Neural cell (in vitro differentiated cells): ENCODE results near the gene BIK. TPM values are rescaled to one million over a fixed set of nuclear protein-coding genes. Genes with fewer than 3 reads are reported as not detected.

Source experiments
- H2AFZ ChIP-seq: fragments of 200-600, 300-800 bp; sonication (generic), shearing (Covaris generic); 2 replicates; pipeline ENCODE4 v1.6.0; 2014; ENCODE audit warnings: low read depth, mild to moderate bottlenecking, antibody characterized with exemption, low read length, moderate library complexity
- H3F3A ChIP-seq: fragments of 200-600 bp; shearing (Covaris generic); 2 replicates; pipeline ENCODE4 v1.6.1; 2016; ENCODE audit warnings: mild to moderate bottlenecking, moderate library complexity, mixed read lengths, antibody characterized with exemption, low read length; ENCODE audit not compliant: insufficient read depth, poor library complexity, severe bottlenecking
- H3K27ac ChIP-seq: fragments of 200-600, 300-800 bp; sonication (generic), shearing (Covaris generic); 2 replicates; pipeline ENCODE4 v1.5.1; 2014; ENCODE audit warnings: mild to moderate bottlenecking, low read length, moderate library complexity
- H3K27me3 ChIP-seq: fragments of 300-800, 200-600 bp; sonication (generic), shearing (Covaris generic); 2 replicates; pipeline ENCODE4 v1.6.0; 2014; ENCODE audit warnings: mild to moderate bottlenecking, low read depth, low read length, moderate library complexity; ENCODE audit not compliant: insufficient read depth
- H3K36me3 ChIP-seq: fragments of 300-800, 200-600 bp; sonication (generic), shearing (Covaris generic); 2 replicates; pipeline ENCODE4 v1.5.1; 2014; ENCODE audit warnings: mild to moderate bottlenecking, antibody characterized with exemption, low read length, moderate library complexity; ENCODE audit not compliant: insufficient read depth
- H3K4me2 ChIP-seq: fragments of 300-800, 200-600 bp; sonication (generic), shearing (Covaris generic); 2 replicates; pipeline ENCODE4 v1.6.0; 2014; ENCODE audit warnings: mild to moderate bottlenecking, low read length
- H3K4me3 ChIP-seq: fragments of 300-800, 200-600 bp; sonication (generic), shearing (Covaris generic); 2 replicates; pipeline ENCODE4 v1.5.1; 2014; ENCODE audit warnings: mild to moderate bottlenecking, low read length, moderate library complexity
- H3K79me2 ChIP-seq: fragments of 200-600 bp; shearing (Covaris generic); replicated peaks from 2 replicates; pipeline ENCODE4 v1.6.0; 2014; ENCODE audit warnings: mild to moderate bottlenecking, low read length, moderate library complexity; ENCODE audit not compliant: insufficient read depth
- H3K9ac ChIP-seq: fragments of 300-800, 200-600 bp; sonication (generic), shearing (Covaris generic); 2 replicates; pipeline ENCODE4 v1.6.1; 2016; ENCODE audit warnings: mild to moderate bottlenecking, low read length, mixed read lengths
- H3K9me2 ChIP-seq: fragments of 200-600 bp; shearing (Covaris generic); 2 replicates; pipeline ENCODE4 v1.6.1; 2016; ENCODE audit warnings: mild to moderate bottlenecking, low read length, mixed read lengths; ENCODE audit not compliant: insufficient read depth
- H3K9me3 ChIP-seq: fragments of 200-600, 300-800 bp; sonication (generic), shearing (Covaris generic); 2 replicates; pipeline ENCODE4 v1.6.1; 2016; ENCODE audit warnings: mild to moderate bottlenecking, mixed run types, low read length, moderate library complexity, mixed read lengths
- H4K20me1 ChIP-seq: fragments of 200-600 bp; shearing (Covaris generic); 2 replicates; pipeline ENCODE4 v1.6.1; 2016; ENCODE audit warnings: mild to moderate bottlenecking, mixed run types; ENCODE audit not compliant: insufficient read depth
- EP300 ChIP-seq: fragments of 450-650 bp; conservative IDR thresholded peaks from 2 replicates; pipeline ENCODE4 v1.6.1; 2014; ENCODE audit warnings: antibody characterized with exemption, mild to moderate bottlenecking, moderate library complexity; ENCODE audit not compliant: poor library complexity, severe bottlenecking
- EZH2 ChIP-seq: fragments of 200-600, 300-800 bp; shearing (Covaris generic), sonication (generic); IDR thresholded peaks from 2 replicates; pipeline ENCODE4 v1.6.1; 2014; ENCODE audit warnings: antibody characterized with exemption, low read length, borderline replicate concordance, mild to moderate bottlenecking; ENCODE audit not compliant: insufficient read depth, poor library complexity, severe bottlenecking
- MXI1 ChIP-seq: fragments of 450-650 bp; conservative IDR thresholded peaks from 2 replicates; pipeline ENCODE4 v1.6.1; 2014; ENCODE audit warnings: antibody characterized with exemption, mild to moderate bottlenecking; ENCODE audit not compliant: poor library complexity, severe bottlenecking
- POLR2AphosphoS5 ChIP-seq: IDR thresholded peaks from 2 replicates; pipeline ENCODE4 v1.6.1; 2012
- RAD21 ChIP-seq: fragments of 450-650 bp; conservative IDR thresholded peaks from 2 replicates; pipeline ENCODE4 v1.6.1; 2014; ENCODE audit warnings: antibody characterized with exemption, mild to moderate bottlenecking, moderate library complexity
- REST ChIP-seq: IDR thresholded peaks from 2 replicates; pipeline ENCODE4 v1.6.1; 2012; ENCODE audit warnings: borderline replicate concordance
- SMC3 ChIP-seq: fragments of 450-650 bp; conservative IDR thresholded peaks from 2 replicates; pipeline ENCODE4 v1.6.1; 2014; ENCODE audit warnings: antibody characterized with exemption, mild to moderate bottlenecking, moderate library complexity; ENCODE audit not compliant: poor library complexity
- TAF1 ChIP-seq: IDR thresholded peaks from 2 replicates; pipeline ENCODE4 v1.6.1; 2012; ENCODE audit warnings: low read depth
- polyA plus RNA-seq: library from polyadenylated mRNA; depleted of rRNA; stranded (reverse); fragments of >200 nt; gene quantifications from 2 replicates; pipeline ENCODE4 v1.2.3, GENCODE V29; 2014
- TF ChIP-seq, protein P1 (sequence below): fragments of 450-650 bp; IDR thresholded peaks from 2 replicates; pipeline ENCODE4 v1.5.1; 2014; ENCODE audit warnings: antibody characterized with exemption, mild to moderate bottlenecking, moderate library complexity; ENCODE audit not compliant: poor library complexity, severe bottlenecking

Gene BIK
- polyA plus RNA-seq, 1 donor from 2014 or later, result 3.1 TPM

- Histone ChIP-seq H3K4me3 (no peak overlapping the region), H3K9me3 (no peaks in the 10 kb centered on the region), H2AFZ (no peak overlapping the region), H4K20me1 (no peaks in the 10 kb centered on the region), H3K79me2 (no peaks in the 10 kb centered on the region), H3K27me3 (peaks cover 20% of the 10 kb centered on the region), H3F3A (no peaks in the 10 kb centered on the region), H3K9ac (no peak overlapping the region), H3K4me2 (no peak overlapping the region), H3K27ac (no peak overlapping the region), H3K36me3 (no peaks in the 10 kb centered on the region), H3K9me2 (no peaks in the 10 kb centered on the region)
- TF ChIP-seq REST (no peak), EZH2 (no peak), RAD21 (no peak)
These were observed 4.2 kb upstream of the BIK start for GRCh38 chr22:43106302-43106701.

GRCh38 chr22:43109511-43109910 is 1.0 kb upstream of the BIK start:
- Histone ChIP-seq H3K27me3 (peaks cover 35% of the 10 kb centered on the region), H3K9me2 (no peaks in the 10 kb centered on the region), H3K9me3 (no peaks in the 10 kb centered on the region), H3K79me2 (no peaks in the 10 kb centered on the region), H3K36me3 (no peaks in the 10 kb centered on the region), H4K20me1 (no peaks in the 10 kb centered on the region), H3K9ac (no peak overlapping the region), H2AFZ (no peak overlapping the region), H3F3A (no peaks in the 10 kb centered on the region), H3K27ac (no peak overlapping the region), H3K4me2 (no peak overlapping the region), H3K4me3 (no peak overlapping the region)
- TF ChIP-seq EZH2, result no peak
- TF ChIP-seq, protein P1, sequence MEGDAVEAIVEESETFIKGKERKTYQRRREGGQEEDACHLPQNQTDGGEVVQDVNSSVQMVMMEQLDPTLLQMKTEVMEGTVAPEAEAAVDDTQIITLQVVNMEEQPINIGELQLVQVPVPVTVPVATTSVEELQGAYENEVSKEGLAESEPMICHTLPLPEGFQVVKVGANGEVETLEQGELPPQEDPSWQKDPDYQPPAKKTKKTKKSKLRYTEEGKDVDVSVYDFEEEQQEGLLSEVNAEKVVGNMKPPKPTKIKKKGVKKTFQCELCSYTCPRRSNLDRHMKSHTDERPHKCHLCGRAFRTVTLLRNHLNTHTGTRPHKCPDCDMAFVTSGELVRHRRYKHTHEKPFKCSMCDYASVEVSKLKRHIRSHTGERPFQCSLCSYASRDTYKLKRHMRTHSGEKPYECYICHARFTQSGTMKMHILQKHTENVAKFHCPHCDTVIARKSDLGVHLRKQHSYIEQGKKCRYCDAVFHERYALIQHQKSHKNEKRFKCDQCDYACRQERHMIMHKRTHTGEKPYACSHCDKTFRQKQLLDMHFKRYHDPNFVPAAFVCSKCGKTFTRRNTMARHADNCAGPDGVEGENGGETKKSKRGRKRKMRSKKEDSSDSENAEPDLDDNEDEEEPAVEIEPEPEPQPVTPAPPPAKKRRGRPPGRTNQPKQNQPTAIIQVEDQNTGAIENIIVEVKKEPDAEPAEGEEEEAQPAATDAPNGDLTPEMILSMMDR, result no peak
- no peak for TF ChIP-seq MXI1
- no peak for TF ChIP-seq EP300
- no peak for TF ChIP-seq SMC3
- TF ChIP-seq TAF1, result no peak
- TF ChIP-seq REST, result no peak
- no peak for TF ChIP-seq RAD21
- no peak for TF ChIP-seq POLR2AphosphoS5
